HG03103 (cell line): Measurements from ENCODE around the gene POFUT2.

Experiments
- ATAC-seq: cut with Tn5 transposase; IDR thresholded peaks from one replicate; pipeline ENCODE4 v1.9.1; 2021; ENCODE audit warnings: low read depth; ENCODE audit not compliant: unreplicated experiment

The POFUT2 gene

GRCh38 chr21:45266518-45267389 lies 20.9 kb downstream of the POFUT2 start:
- no peak for ATAC-seq

GRCh38 chr21:45265721-45266517 lies 21.8 kb downstream of the POFUT2 start:
- ATAC-seq: no peak

DNA sequence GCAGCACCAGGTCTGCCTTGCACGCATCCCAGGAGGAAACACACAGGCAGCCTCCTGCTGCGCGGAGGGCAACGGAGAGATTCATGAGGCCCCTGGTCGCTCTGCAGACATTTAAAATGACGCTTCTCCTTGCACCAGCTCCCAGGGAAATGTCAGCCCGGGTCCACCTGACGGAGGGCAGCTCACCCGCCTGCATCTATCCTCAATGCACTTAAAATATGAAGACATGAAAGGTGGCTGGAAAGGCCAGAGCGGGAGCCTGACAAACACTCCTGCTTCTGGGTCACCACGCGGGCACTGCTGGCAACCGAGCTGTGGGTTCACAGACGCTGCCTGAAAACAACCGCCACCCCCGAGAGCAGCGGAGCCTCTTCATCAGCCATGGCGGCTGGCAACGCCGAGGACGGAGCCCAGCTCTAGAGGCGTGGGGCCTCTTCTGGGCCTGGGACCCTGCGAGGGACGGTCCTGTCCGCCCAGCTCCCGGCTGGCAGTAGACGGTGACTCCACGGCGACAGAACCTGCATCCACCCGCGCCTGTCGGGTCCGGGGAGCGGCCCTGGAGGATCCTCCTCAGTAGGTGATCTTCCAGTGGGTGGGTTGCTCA lies 22.7 kb downstream of the POFUT2 start:
- no peak for ATAC-seq

DNA sequence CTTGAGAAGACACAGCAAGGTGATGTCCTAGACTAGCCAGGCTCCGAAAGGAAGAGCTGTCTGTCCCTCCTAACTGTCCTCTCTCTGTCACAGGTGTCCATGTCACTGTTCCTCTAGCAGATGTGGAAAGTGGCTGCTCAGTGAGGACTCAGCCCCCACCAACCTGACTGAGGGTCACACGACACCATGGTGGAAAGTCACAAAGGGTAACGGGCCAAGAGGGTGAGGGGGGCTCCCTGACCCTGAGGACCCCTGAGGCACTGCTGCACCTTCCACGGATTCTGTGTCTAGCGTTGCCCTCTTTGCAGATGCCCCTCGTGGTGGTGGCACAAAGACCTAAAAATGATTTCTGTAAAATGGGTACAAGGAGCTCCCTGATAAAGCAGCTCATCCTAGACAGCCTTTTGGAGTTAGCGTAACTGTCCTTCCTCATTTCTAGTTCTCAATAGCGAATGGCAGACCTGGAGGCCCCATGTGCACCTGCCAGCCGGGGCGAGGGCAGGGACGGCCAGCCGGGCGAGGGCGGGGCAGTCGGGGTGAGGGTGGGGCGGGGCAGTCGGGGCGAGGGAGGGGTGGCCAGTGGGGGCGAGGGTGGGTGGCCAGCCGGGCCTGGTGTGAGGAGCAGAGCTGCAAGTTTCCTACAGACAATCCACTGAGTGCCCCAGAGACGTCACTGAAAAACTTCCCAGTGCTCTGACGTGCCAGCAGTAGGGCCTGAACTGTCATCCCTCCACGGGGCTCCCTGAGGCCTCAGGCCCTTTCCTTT lies 23.4 kb downstream of the POFUT2 start:
- no peak for ATAC-seq

DNA sequence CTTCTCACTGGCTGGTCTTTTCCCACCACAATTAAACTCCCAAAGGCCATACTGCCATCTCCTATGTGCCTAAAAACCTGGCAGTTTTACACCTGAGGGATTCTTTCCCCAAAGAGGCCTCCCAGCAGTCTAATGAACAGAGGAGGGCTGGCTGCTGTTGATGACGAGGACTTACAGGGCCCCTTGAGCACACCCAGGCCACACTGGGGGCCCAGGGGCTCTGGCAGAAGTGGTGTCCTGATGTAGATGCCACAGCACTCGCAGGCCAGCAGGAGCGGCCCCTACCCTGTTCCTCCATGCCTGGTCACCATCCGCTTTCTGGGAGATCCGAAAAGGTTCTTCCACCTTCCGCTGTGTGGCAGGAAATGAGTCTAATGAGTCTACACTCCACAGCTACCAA lies 24.2 kb downstream of the POFUT2 start:
- ATAC-seq: no peak

GRCh38 chr21:45262616-45263015 lies 25.1 kb downstream of the POFUT2 start:
- no peak for ATAC-seq

GRCh38 chr21:45262041-45262581 lies 25.6 kb downstream of the POFUT2 start:
- no peak for ATAC-seq

GRCh38 chr21:45261093-45261492 lies 26.6 kb downstream of the POFUT2 start:
- ATAC-seq: no peak

DNA sequence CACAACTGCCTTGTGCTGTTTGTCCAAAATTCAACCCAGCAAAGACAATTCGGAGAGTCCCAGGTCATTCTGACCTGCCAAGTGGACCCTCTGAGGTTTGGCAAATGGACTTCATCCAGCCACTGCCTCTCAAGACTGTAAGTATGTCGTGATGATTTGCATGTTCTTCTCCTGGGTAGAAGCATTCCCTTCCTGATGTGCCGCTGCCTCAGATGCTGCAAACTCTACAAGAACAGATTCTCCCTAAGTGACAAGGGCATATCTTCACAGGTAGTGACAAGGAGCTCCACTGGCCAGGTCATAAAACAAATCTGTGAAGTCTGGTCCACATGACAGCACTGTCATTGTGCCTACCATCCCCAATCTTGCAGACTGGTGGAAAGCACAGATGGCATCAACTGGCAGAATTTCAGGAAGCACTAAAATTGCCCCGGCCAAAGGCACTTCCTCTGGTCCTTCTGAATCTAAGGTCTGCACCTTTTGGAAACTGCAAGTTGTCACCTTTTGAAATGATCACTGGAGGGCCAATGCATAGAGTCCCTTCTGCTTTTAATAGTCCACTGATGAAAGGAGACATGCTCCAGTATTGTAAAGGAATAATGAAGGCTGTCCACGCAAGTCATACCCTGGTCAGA lies 27.4 kb downstream of the POFUT2 start:
- no peak for ATAC-seq

- no peak for ATAC-seq
Measured at GRCh38 chr21:45259206-45259840, 28.4 kb downstream of the POFUT2 start.

- ATAC-seq: no peak
Measured at GRCh38 chr21:45258466-45258865, 29.2 kb downstream of the POFUT2 start.

DNA sequence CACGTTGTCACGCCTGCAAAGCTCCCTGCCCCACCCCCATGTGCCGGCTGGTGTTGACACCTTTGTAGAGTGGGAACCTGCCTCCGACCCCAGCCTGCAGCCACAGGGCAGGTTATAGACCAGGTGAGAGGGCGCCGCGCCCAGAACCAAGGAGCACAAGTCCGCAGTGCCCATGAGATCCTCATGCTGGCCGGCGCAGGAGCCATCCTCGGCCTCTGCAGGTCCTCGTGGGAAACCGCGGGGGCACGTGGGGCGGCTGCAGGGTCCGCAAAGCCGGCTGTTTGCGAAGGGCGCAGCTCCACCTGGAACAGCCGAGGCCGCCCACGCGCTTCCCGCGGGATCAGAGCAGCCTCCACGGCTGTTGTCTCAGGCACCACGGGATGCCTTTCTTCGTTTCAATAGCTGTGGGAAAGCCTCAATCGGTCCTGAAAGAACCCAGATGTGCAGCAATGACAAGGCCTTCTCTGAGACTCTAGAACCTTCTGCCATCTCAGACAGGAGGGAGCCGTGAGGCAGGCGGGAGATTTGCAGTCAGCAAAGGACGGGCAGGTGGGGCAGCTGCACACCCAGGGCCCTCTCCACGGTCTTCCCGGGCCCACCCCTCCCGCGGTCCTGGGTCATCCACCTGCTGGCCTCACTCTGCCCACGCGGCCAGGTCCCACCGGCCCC lies 29.9 kb downstream of the POFUT2 start:
- ATAC-seq: no peak

GRCh38 chr21:45256912-45257672 lies 30.6 kb downstream of the POFUT2 start:
- ATAC-seq: no peak

DNA sequence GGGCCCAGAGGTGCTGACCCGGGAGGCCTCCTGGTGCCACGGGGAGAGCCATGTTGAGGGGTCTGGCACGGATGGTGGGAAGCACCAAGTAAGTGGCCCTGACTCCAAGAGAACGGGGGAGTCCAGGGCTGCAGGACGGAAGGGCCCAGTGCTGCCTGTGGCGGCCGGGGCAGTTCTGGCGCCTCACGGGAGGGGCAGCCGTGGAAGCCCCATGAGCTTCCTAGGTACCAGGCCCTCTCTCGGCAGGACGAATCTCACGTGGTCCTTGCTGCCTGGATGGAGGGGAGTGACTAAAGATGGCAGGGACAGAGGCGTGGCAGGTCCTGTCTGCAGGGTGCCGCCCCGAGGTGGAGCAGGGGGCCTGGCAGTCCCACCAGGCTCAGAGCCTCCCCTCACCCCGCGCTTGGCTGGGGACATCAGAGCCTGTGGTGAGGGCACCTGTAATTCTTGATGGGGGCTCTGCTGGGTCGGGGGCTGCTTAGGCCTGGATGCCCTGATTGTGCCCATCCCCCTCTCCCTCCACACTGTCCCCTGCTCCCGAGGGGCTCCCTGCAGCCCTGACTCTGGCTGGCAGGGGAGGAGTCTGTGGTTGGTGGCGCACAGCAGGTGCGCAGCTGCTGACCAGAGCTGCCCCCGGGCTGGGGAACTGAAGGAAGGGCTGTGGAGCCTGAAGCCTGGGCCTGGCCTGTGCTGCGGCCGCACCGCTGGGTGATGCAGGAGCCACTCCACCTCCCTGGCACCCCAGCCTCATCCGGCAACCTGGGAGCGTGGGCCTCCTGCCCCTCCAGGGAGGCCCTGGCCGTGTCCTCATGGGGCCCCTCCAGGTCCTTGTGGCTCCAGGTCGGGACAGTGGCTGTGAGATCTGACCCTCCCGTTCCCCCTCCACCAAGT lies 31.4 kb downstream of the POFUT2 start:
- ATAC-seq: no peak

- no peak for ATAC-seq
Measured at GRCh38 chr21:45255381-45256020, 32.2 kb downstream of the POFUT2 start.

DNA sequence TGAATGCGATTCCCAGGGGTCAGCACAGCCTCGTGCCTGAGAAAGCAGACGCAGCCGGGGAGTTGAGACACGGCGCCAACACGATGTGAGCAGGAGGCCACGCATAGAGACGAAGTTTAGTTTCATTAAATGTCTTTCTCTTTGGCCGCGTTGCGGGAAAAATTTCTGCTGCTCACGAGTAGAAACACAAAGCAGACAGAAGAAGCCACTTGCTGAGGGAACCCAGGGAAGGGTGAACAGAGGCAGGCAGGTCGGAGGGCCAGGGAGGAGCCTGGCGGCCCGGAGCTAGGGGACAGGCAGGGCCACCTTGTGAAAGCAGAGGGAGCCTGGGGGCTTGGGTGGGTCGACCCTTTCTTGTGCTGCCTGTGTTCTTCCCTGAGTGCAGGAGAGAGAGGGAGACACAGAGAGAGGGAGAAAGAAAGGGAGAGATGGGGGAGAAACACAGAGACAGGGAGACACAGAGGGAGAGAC lies 33.2 kb downstream of the POFUT2 start:
- ATAC-seq: no peak
